ENCODE measurements around the gene JDP2. TPM values are rescaled to one million over a fixed set of nuclear protein-coding genes. Genes with fewer than 3 reads are reported as not detected.

JDP2 gene
- total and polyA plus RNA-seq, 2 of the 4 experiments (the other 2 are of a cell fraction): 35.7 to 38.4 TPM

DNA sequence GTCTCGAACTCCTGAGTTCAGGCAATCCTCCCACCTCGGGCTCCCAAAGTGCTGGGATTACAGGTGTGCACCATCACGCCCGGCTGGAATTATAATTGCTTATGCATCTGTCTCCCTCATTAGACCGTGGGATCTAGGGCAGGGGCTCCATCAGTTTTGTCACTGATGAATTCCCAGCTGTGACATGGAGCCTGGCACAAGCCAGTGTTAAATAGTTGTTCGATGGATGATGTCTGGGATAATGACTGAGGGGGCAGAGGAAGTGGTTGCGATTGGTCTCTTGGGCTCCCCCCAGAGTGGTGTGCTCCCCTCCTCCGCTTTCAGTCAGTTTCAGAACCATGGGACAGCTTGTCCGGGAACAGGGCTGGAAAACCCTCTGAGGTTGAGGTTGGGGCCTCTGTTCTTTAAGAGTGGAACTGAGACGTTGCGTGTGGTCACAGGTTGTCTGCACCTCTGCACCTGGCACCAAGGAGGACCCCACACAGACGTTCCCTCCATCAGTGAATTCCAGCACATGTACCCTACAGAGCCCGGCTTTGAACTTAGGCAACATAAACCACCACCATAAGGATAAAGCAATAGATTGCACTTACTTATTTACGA is 63.7 kb downstream of the JDP2 start:
- Histone ChIP-seq H3K79me1 (ENCODE audit: low read depth in 1 of 2, low read length in 2 of 2) (no peaks in the 10 kb centered on the region), H3K14ac (replicated peaks; ENCODE audit: low read depth, low read length) (no peak overlapping the region), H3K36me3 (ENCODE audit: control insufficient read depth, insufficient read depth, low read length) (no peaks in the 10 kb centered on the region), H3K9ac (ENCODE audit: low read depth, low read length) (no peak overlapping the region), H3K4me3 (ENCODE audit: insufficient read depth, low read depth, low read length) (no peak overlapping the region), H3K23ac (ENCODE audit: low read depth, low read length) (no peak overlapping the region), H3K56ac (ENCODE audit: extremely low read depth, insufficient read depth, low read length) (no peak overlapping the region), H3K27ac (ENCODE audit: insufficient read depth, low read length) (no peak overlapping the region), H4K91ac (ENCODE audit: insufficient read depth, low read depth, low read length) (no peak overlapping the region), H3K9me1 (ENCODE audit: insufficient read depth, low read length) (no peaks in the 10 kb centered on the region), H4K5ac (ENCODE audit: low read depth, low read length) (no peak overlapping the region), H2AK5ac (ENCODE audit: low read depth, low read length) (no peak overlapping the region), H3K4ac (ENCODE audit: low read depth, low read length) (no peak overlapping the region), H2AFZ (replicated peaks; ENCODE audit: low read length, poor library complexity) (no peak overlapping the region), H2BK120ac (ENCODE audit: low read depth, low read length) (no peak overlapping the region), H2AK9ac (replicated peaks; ENCODE audit: low read depth, low read length, poor library complexity) (no peak overlapping the region), H3K18ac (ENCODE audit: low read depth, low read length) (no peak overlapping the region), H4K20me1 (ENCODE audit: insufficient read depth, low read length) (no peaks in the 10 kb centered on the region), H2BK15ac (ENCODE audit: low read depth, low read length) (no peak overlapping the region), H2BK20ac (ENCODE audit: low read depth, low read length) (no peak overlapping the region), H3K9me3 (ENCODE audit: control insufficient read depth, insufficient read depth, low read length) (peaks cover 3% of the 10 kb centered on the region; the same call in 1 of the 2 replicates), H3K27me3 (ENCODE audit: control insufficient read depth, insufficient read depth, low read length) (peaks cover 29% of the 10 kb centered on the region), H3K4me1 (ENCODE audit: control insufficient read depth, insufficient read depth, low read length) (no peaks in the 10 kb centered on the region), H3K4me2 (ENCODE audit: low read depth, low read length) (no peak overlapping the region), H2BK5ac (ENCODE audit: low read depth, low read length, poor library complexity, severe bottlenecking) (no peak overlapping the region), H4K8ac (ENCODE audit: low read depth in 2 of 2, low read length in 2 of 2) (no peak overlapping the region)
- 71% methylated on average over 4 of the region's 14 CpGs; no CpG with 5 or more reads in 1 of the 2 experiments for WGBS, 2 experiments (ENCODE audit: extremely low coverage in 2 of 2, insufficient read length in 1 of 2)
- in situ Hi-C loops (cut with MboI; ENCODE audit: low sequenced_read_pairs) (no loop called here), dilution Hi-C loops (cut with HindIII; ENCODE audit: low sequenced_read_pairs, unreplicated experiment) (no loop called here), intact Hi-C loops (cut with micrococcal nuclease) (no loop called here)
- ChIA-PET POLR2A (ENCODE audit: unreplicated experiment) (no interaction called here), CTCF (interaction anchor here (0.7 to 1.0 kb wide), 2 partner anchors 12 to 38 kb away, joined by 3 read pairs; no protein-coding TSS in a partner anchor)
- no peak for ATAC-seq (ENCODE audit: low read depth)
- no peak for DNase-seq
- TF ChIP-seq ELK1 (IDR thresholded peaks at IDR 0.05; ENCODE audit: borderline replicate concordance, low read depth, low read length) (no peak), RCOR1 (IDR thresholded peaks at IDR 0.05; ENCODE audit: insufficient replicate concordance, low read length) (no peak), RAD21 (IDR thresholded peaks at IDR 0.05; ENCODE audit: low read length) (no peak), MXI1 (IDR thresholded peaks at IDR 0.05; ENCODE audit: borderline replicate concordance, low read depth, low read length) (no peak), FOS (IDR thresholded peaks at IDR 0.05; ENCODE audit: low read depth, low read length) (no peak), MAFK (IDR thresholded peaks at IDR 0.05; ENCODE audit: low read depth, low read length) (no peak), CHD1 (IDR thresholded peaks at IDR 0.05; ENCODE audit: low read depth, low read length) (no peak), MAZ (IDR thresholded peaks at IDR 0.05; ENCODE audit: borderline replicate concordance, low read depth, low read length) (no peak), SMC3 (IDR thresholded peaks at IDR 0.05; ENCODE audit: low read depth, low read length) (no peak), USF2 (IDR thresholded peaks at IDR 0.05; ENCODE audit: low read depth, low read length) (no peak), BHLHE40 (IDR thresholded peaks at IDR 0.05; ENCODE audit: low read depth, low read length) (no peak), POLR2A (IDR thresholded peaks at IDR 0.05; ENCODE audit: low read depth, low read length) (no peak), CEBPB (IDR thresholded peaks at IDR 0.05; ENCODE audit: low read depth, low read length) (no peak), RFX5 (IDR thresholded peaks at IDR 0.05; ENCODE audit: low read depth, low read length) (no peak), NFE2L2 (IDR thresholded peaks at IDR 0.05; ENCODE audit: low read depth, low read length) (no peak)
- TF ChIP-seq, protein P1, sequence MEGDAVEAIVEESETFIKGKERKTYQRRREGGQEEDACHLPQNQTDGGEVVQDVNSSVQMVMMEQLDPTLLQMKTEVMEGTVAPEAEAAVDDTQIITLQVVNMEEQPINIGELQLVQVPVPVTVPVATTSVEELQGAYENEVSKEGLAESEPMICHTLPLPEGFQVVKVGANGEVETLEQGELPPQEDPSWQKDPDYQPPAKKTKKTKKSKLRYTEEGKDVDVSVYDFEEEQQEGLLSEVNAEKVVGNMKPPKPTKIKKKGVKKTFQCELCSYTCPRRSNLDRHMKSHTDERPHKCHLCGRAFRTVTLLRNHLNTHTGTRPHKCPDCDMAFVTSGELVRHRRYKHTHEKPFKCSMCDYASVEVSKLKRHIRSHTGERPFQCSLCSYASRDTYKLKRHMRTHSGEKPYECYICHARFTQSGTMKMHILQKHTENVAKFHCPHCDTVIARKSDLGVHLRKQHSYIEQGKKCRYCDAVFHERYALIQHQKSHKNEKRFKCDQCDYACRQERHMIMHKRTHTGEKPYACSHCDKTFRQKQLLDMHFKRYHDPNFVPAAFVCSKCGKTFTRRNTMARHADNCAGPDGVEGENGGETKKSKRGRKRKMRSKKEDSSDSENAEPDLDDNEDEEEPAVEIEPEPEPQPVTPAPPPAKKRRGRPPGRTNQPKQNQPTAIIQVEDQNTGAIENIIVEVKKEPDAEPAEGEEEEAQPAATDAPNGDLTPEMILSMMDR (conservative IDR thresholded peaks at IDR 0.05; ENCODE audit: low read depth, low read length): no peak
- BruUV-seq (replicated peaks): no TSS peak
